HG03064 (cell line): ENCODE data around the gene CWC22.
"Not testable (repeated sequence)": the region's sequence is repeated elsewhere in the genome, so short reads cannot be mapped to it uniquely, and the experiment has no call there.

Experiments
- ATAC-seq: cut with Tn5 transposase; IDR thresholded peaks from one replicate; pipeline ENCODE4 v1.9.1; 2021; ENCODE audit warnings: low read depth; ENCODE audit not compliant: unreplicated experiment

The CWC22 gene

DNA sequence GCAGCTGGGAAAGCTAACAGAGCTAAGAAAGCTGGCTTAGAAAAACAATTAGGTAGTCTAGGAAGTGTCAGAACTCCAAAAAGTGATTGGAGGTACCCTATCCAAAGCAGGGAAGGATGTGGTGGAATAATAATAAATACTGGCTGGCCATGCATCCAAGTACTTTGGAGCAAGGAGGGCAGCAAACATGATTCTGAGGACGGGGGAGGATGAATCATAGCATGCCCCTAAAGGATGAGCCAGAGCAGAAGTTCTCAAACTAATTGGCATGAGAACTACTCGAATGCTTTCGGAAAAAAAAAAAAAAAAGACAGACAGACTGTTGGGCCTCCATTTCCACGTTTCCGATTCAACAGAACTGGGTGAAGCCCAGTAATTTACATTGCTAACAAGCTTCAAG lies 2.4 kb downstream of the CWC22 start:
- no peak for ATAC-seq

DNA sequence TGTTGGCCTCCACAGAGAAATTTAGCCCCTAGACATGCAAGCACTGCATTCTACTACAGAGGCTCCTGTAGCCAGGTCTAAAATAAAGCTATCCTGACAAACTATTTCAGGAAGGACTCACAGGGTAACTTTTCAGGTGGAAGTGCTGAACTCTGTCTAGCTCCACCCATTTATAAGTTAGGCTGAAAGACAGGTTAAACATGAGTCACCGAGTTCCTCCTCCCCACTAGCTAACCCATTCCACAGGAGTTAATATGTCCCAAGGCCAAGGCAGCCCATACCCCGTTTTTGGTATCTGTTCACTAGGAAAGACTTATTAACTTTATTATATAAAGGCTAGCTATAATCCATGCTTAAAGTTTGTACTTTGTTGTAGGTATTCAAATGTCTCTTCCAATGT lies 3.5 kb downstream of the CWC22 start:
- ATAC-seq, result no peak

GRCh38 chr2:180003073-180003472 lies 4.0 kb downstream of the CWC22 start:
- ATAC-seq, result no peak

GRCh38 chr2:180002198-180002770 lies 4.8 kb downstream of the CWC22 start:
- no peak for ATAC-seq

DNA sequence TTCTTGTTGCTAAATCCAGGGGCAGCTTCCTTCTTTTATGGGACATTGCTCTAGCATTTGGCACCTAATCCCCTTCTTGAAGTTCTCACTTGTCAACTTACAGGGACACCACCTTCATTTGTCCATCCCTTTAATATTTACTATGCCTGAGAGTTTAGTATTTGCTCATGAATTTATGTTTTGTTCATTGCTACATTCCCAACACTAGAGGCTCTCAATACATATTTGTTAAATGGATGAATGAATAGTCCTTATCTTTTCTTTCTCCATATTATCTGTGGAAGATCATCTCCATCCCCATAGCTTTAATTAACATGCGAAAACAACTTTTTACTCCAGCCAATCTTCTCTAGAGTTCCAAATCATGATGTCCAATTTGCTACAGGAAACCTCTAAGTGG lies 5.4 kb downstream of the CWC22 start:
- ATAC-seq, result no peak

GRCh38 chr2:180000434-180000833 lies 6.7 kb downstream of the CWC22 start:
- no peak for ATAC-seq

DNA sequence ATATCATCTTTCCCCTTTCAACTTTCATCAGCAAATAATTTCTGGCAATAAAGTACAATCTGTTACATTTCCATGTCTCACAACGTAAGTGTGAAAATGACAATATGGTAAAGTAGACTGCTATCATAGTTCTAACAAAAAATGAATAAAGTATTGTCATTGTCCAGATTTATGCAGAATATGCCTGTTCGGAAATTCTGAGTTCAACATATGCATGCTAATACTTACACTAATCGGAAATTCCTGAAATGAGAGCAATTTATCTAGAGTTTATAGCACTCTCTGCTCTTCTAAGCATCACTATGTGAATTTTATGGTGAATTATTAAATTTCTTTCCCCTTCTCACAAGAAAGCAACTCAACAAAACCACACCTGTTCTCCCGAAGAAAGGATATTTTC lies 8.1 kb downstream of the CWC22 start:
- no peak for ATAC-seq

DNA sequence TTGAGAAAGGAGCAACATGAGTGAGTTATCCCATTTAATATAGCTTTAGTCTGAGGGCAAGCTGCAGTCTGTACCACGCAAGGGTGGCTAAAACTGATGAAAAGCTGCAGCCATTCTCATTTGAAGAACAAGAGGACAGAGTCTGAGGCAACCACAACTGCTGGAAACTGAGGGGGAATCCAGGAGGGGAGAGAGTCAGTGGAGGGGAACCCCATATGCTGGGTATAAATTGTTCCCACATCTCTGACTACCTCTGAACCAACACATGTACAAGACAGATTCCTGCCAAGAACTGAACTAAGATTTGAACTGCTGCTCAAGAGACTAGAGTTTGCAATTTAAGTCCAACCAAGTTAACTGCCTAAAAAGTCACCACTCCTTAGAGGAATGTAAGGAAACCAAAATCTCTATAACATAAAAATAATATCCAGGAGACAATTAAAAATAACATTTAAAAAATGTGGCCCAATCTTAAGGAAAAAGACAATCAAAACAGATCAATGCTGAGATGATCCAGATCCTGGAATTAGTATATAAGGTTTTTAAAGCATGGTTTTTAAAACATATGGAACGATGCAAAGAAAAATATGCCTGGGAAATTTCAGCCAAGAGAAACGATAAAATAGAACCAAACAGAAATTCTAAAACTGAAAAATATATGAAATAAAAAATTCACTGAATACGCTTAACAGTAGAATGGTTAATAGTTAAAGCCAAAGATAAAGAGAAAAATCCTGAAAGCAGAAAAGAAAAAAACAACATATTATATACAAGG lies 11.2 kb downstream of the CWC22 start:
- no peak for ATAC-seq

DNA sequence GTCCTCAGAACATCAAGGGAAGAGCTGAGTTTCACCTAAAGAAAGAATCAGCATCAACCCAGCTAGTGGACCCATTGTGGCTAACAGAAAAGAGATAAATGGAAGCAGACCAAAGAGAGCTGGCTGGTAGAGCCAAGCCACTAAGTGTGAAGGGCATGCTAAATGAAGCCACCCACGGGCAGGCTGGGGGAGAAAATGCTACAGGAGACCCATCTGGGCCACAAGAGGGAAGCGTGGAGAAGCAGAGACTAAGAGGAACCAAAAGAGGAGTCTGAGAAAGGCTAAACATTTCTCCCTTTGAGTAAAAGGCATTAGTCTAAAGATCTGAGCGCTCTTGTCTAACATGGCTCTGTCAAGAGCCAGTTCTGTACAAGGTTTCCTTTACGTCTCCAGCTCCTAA lies 15.8 kb downstream of the CWC22 start:
- ATAC-seq, result no peak

GRCh38 chr2:179990676-179991317 lies 16.3 kb downstream of the CWC22 start:
- no peak for ATAC-seq

DNA sequence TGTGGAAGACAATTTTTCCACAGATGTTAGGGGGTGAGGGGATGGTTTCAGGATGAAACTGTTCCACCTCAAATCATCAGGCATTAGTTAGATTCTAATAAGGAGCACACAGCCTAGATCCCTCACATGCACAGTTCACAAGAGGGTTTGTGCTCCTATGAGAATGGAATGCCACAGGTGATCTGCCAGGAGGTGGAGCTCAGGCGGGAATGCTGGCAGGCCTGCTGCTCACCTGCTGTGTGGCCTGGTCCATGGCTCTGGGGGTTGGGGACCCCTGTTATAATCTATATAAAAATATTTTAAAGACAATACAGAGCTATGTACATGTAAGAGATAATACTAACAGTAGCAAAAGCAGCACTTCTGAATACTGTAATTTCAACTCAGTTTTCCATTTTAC lies 19.2 kb downstream of the CWC22 start:
- ATAC-seq, result no peak

GRCh38 chr2:179985163-179985820 lies 21.8 kb downstream of the CWC22 start:
- peak; percentile 79 for ATAC-seq

DNA sequence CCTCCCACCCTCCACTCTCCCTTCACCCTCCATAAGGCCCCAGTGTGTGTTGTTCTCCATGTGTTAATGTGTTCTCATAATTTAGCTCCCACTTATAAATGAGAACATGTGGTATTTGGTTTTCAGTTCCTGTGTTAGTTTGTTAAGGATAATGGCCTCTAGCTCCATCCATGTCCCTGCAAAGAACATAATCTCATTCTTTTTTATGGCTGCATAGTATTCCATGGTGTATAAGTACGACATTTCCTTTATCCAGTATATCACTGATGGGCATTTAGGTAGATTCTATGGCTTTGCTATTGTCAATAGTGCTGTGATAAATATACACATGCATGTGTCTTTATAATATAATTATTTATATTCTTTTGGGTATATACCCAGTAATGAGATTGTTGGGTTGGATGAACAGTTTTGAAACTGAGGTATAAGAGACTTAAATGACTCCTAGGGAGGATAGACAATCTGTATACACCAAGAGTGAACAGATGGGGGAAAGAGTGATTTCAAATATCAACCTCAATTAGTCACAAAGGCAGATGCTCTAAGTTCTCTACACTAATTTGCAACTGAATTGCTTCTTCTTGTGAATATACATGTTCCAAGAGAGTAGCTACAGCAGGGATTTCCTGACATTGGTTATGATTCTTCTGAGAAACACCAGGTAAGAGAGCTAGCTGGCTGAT lies 23.7 kb downstream of the CWC22 start:
- ATAC-seq, result no peak

- ATAC-seq, result no peak
These were observed 26.0 kb downstream of the CWC22 start for GRCh38 chr2:179981085-179981484.

DNA sequence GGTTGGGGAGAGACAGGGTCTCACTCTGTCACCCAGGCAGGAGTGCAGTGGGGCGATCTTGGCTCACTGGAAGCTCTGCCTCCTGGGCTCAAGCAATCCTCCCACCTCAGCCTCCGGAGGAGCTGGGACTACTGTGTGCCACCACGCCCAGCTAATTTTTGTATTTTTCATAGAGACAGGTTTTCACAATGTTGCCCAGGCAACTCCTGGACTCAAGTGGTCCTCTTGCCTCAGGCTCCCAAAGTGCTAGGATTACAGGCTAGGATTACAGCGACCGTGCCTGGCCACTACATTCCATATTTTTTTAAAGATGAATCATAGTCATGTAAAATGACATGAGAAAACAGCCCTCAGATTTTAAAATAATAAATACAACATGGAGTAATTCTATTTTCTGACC lies 32.3 kb downstream of the CWC22 start:
- ATAC-seq, result no peak

DNA sequence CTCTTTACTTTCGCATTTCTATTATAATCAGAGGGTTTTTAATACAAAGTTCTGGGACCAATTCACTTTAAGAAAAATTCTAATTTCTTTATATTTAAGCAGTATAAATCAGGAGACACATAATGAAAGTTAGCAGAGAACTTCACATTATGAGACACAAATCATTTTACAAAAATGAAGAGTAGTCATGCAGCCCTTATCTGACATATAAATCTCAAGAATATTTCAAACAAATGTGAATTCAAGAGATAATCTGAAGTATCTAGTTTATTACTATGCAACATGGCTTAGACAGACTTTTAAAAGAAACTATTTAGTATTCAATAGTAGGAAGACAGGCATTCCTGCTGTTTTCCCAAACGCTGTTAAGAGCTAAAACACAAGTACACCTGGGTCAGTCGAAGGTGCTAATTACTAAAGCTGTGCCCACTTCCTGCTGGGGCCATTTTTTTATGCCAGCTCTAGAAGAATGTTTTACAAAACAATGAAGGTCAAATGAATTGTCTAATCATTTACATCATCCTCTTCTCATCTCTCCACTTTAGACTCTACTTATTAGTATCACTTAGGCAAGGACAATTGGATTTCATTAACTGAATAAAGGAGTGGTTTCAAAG lies 40.2 kb downstream of the CWC22 start:
- ATAC-seq, result no peak

DNA sequence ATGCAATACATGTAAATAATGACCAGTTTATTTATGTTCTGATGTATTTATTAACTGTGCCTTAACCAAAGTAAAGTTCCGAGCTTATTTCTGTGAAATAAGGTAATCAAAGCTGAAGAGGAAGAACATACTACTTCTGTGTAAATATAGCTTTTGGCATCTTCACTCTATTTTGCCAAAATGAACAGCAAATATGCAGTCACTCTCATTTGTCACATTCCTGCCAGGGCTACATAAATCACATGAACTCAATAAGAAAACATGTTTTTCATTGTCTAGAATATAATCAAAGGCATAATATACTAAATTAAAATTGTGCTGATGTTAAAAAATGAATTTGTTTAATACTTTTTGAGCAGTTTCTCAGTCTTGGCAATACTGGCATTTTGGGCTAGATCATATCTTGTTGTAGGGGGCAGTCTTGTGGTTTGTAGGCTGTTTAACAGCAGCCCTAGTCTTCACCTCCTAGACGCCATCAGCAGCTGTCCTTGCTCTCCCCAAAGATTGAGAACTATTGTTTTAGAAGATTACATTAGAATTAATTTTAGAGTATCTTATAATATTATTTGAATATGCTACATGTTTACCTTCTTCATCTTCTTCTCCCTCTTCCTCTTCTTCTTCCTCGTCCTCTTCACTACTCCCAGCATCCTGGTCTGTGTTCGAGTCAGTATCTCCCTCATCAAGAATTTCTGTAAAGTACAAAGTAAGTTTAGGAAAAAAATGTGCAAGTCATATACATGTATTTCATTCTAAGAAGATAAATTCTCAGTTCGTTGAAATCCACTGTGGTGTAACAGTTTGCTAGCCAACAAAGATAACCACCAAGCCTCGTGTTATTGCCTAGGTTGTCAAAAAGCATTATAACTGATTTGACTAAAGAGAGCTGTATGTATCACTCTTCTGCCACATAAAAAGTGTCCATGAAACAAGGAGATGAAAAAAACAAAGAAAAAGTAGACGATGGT lies 41.5 kb downstream of the CWC22 start:
- ATAC-seq, result no peak

GRCh38 chr2:179963626-179964025 lies 43.5 kb downstream of the CWC22 start:
- no peak for ATAC-seq

DNA sequence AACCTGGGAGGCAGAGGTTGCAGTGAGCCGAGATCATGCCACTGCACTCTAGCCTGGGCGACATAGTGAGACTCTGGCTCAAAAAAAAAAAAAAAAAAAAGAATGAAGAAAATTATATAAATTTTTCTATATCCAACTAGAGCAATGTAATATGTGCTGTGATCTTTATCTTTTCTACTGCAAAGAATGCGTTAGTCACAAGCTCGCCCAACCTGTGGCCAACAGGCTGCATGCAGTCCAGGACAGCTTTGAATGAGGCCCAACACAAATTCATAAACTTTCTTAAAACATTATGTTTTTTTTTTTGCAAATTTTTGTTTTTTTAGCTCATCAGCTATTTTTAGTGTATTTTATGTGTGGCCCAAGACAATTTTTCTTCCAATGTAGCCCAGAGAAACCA lies 48.8 kb downstream of the CWC22 start:
- not testable (repeated sequence) for ATAC-seq
